Transverse colon (tissue), 4 donors: ENCODE data around the gene RTL5. TPM values are rescaled to one million over a fixed set of nuclear protein-coding genes. Genes with fewer than 3 reads are reported as not detected.

Experiments used
- DNase-seq: peaks from one replicate; pipeline ENCODE4 v3.0.0-alpha.2; 2019
- H3K27ac ChIP-seq, 4 donors: fragments of 200-600 bp; sonication (generic); 2 replicates each; pipeline ENCODE4 v1.5.1; 2016 to 2018; ENCODE audit warnings: inconsistent platforms in 4 of 4
- H3K27me3 ChIP-seq: fragments of 200-600 bp; sonication (generic); 2 replicates; pipeline ENCODE4 v1.5.1; 2017; ENCODE audit warnings: inconsistent platforms
- H3K36me3 ChIP-seq, 4 donors: fragments of 200-600 bp; sonication (generic); 2 replicates each; pipeline ENCODE4 v1.5.1; 2017 to 2019; ENCODE audit warnings: inconsistent platforms in 4 of 4
- H3K4me1 ChIP-seq, 4 donors: fragments of 200-600 bp; sonication (generic); 2 replicates each; pipeline ENCODE4 v1.5.1; 2017 to 2020; ENCODE audit warnings: inconsistent platforms in 4 of 4
- H3K4me3 ChIP-seq, 4 donors: fragments of 200-600 bp; sonication (generic); 1 replicate in 1 of 4; 2 replicates in 3 of 4; pipeline versions ENCODE4 v1.5.1 to v1.6.1; 2017 to 2019; ENCODE audit warnings: inconsistent platforms in 4 of 4
- H3K9me3 ChIP-seq, 2 donors: fragments of 200-600 bp; sonication (generic); 2 replicates each; pipeline ENCODE4 v1.5.1; 2017 to 2019; ENCODE audit warnings: inconsistent platforms in 2 of 2
- CTCF ChIP-seq, 5 experiments: fragments of 200-600 bp in 3 of 5; fragments of 450-650 bp in 2 of 5; sonication (generic) in 3 of 5; IDR thresholded peaks; 1 replicate in 2 of 5; 2 replicates in 3 of 5; pipeline ENCODE4 v1.5.1; 2016 to 2017; ENCODE audit warnings: antibody characterized with exemption in 5 of 5, inconsistent platforms in 3 of 5, mild to moderate bottlenecking in 2 of 5, moderate library complexity in 1 of 5
- EP300 ChIP-seq: sonication (generic); formaldehyde crosslinking; IDR thresholded peaks from one replicate; pipeline ENCODE4 v1.6.1; 2017; ENCODE audit warnings: antibody characterized with exemption, low read depth
- POLR2A ChIP-seq: fragments of 450-650 bp; IDR thresholded peaks from one replicate; pipeline ENCODE4 v1.6.1; 2016; ENCODE audit warnings: antibody characterized with exemption, mild to moderate bottlenecking, moderate library complexity
- POLR2AphosphoS5 ChIP-seq, 3 donors: sonication (generic); formaldehyde crosslinking; IDR thresholded peaks; one replicate each; pipeline ENCODE4 v1.6.1; 2016; ENCODE audit warnings: antibody characterized with exemption in 3 of 3
- WGBS, 2 donors: methylation state at CpG; one replicate each; pipeline ENCODE4 v1.1.5; 2018; ENCODE audit warnings: low coverage in 1 of 2; 5-methylcytosine and 5-hydroxymethylcytosine counted together
- in situ Hi-C, 4 donors: fragments of 200-750 bp; cut with MboI; loops; one replicate each; pipeline versions ENCODE4 v1.15.0 to v1.15.1; 2017; ENCODE audit warnings: low sequenced_read_pairs in 3 of 4, low pct_ligation_motif_present in 1 of 4, low pct_unique_long_range_greater_than_20kb in 1 of 4
- intact Hi-C: fragments of 100-400 bp; cut with DNase I; formaldehyde crosslinking; loops from one replicate; pipeline ENCODE4 v1.15.1; 2023; ENCODE audit warnings: low total_unique reads
- total RNA-seq, 4 donors: library from RNA; depleted of rRNA; stranded (reverse); fragments of >200 nt; gene quantifications; one replicate each; pipeline ENCODE4 v1.1.0, GENCODE V29; 2016

Gene RTL5
- total RNA-seq, 4 donors from 2014 or later = 1.3 to 6.0 (median 2.5) TPM

- peaks cover 0 to 4% (median 0%) of the 10 kb centered on the region in 4 donors for H3K4me1 ChIP-seq
- H3K36me3 ChIP-seq = no peaks in the 10 kb centered on the region
- H3K4me3 ChIP-seq = no peak overlapping the region
- peaks cover 10% of the 10 kb centered on the region for H3K27me3 ChIP-seq
- in situ Hi-C loops = loop anchor here in 1 of 4 donors (25.0 kb wide), 1 partner anchor 122 kb away; no protein-coding TSS in a partner anchor
- H3K27ac ChIP-seq = no peak overlapping the region
- no peaks in the 10 kb centered on the region for H3K9me3 ChIP-seq
- 88 to 100% methylated on average over 1 to 11 of the region's 11 CpGs for WGBS, 2 donors
- intact Hi-C loops = no loop called here
- TF ChIP-seq CTCF (IDR thresholded peaks at IDR 0.05) (no peak), POLR2AphosphoS5 (IDR thresholded peaks at IDR 0.05) (no peak), POLR2A (no peak), EP300 (no peak)
- DNase-seq = no peak
Measured at GRCh38 chrX:72133851-72134546, 2.3 kb upstream of the RTL5 start.

GRCh38 chrX:72132456-72132855 lies 741 bp upstream of the RTL5 start:
- Histone ChIP-seq H3K9me3 (no peaks in the 10 kb centered on the region), H3K27me3 (peaks cover 10% of the 10 kb centered on the region), H3K27ac (peak overlapping the region; percentile 65 to 78 (median 72)), H3K4me1 (peaks cover 0 to 4% (median 0%) of the 10 kb centered on the region in 4 donors), H3K36me3 (no peaks in the 10 kb centered on the region), H3K4me3 (peak overlapping the region in 1 of 4 donors; percentile 51)
- DNase-seq = no peak
- TF ChIP-seq CTCF (IDR thresholded peaks at IDR 0.05) = no peak
- intact Hi-C loops = no loop called here
- WGBS, 2 donors = 78% methylated on average over 3 of the region's 3 CpGs; no CpG with 5 or more reads in 1 of the 2 donors
- in situ Hi-C loops = loop anchor here in 1 of 4 donors (25.0 kb wide), 1 partner anchor 120 kb away; no protein-coding TSS in a partner anchor

GRCh38 chrX:72130762-72131250 lies 909 bp downstream of the RTL5 start:
- H3K27ac ChIP-seq = peak overlapping the region; percentile 65 to 78 (median 72)
- no peak for DNase-seq
- H3K4me3 ChIP-seq = peak overlapping the region in 3 of 4 donors; percentile 17 to 51 (median 38)
- no peaks in the 10 kb centered on the region for H3K9me3 ChIP-seq
- no peaks in the 10 kb centered on the region for H3K36me3 ChIP-seq
- H3K4me1 ChIP-seq = peaks cover 0 to 13% (median 4%) of the 10 kb centered on the region in 4 donors
- intact Hi-C loops (no loop called here), in situ Hi-C loops (loop anchor here in 1 of 4 donors (25.0 kb wide), 1 partner anchor 119 kb away; no protein-coding TSS in a partner anchor)
- no peak for TF ChIP-seq CTCF (IDR thresholded peaks at IDR 0.05)
- TF ChIP-seq EP300 = no peak
- TF ChIP-seq POLR2AphosphoS5 (IDR thresholded peaks at IDR 0.05) = no peak
- TF ChIP-seq POLR2A = no peak
- peaks cover 10% of the 10 kb centered on the region for H3K27me3 ChIP-seq
- WGBS, 2 donors = 63% methylated on average over 20 of the region's 30 CpGs; no CpG with 5 or more reads in 1 of the 2 donors

- peaks cover 0 to 16% (median 4%) of the 10 kb centered on the region in 4 donors for H3K4me1 ChIP-seq
- intact Hi-C loops (no loop called here), in situ Hi-C loops (loop anchor here in 1 of 4 donors (25.0 kb wide), 1 partner anchor 118 kb away; no protein-coding TSS in a partner anchor)
- no peak for TF ChIP-seq EP300
- TF ChIP-seq POLR2A = no peak
- no peak for TF ChIP-seq CTCF (IDR thresholded peaks at IDR 0.05)
- no peak for TF ChIP-seq POLR2AphosphoS5 (IDR thresholded peaks at IDR 0.05)
- no peak overlapping the region for H3K4me3 ChIP-seq
- H3K36me3 ChIP-seq = no peaks in the 10 kb centered on the region
- no peaks in the 10 kb centered on the region for H3K9me3 ChIP-seq
- peak overlapping the region in 1 of 4 donors; percentile 78 for H3K27ac ChIP-seq
- no peak for DNase-seq
- 90% methylated on average over 12 of the region's 12 CpGs; no CpG with 5 or more reads in 1 of the 2 donors for WGBS, 2 donors
- H3K27me3 ChIP-seq = peaks cover 10% of the 10 kb centered on the region
Measured at GRCh38 chrX:72130156-72130761, 1.5 kb downstream of the RTL5 start.
